Activated CD8-positive, alpha-beta memory T cell treated with anti-CD3 and anti-CD28 coated beads, Interleukin-2, amount 50 U/mL, for 24 hours (primary cell): Measurements from ENCODE around the gene SCGB1C1.
"Not testable (repeated sequence)": the region's sequence is repeated elsewhere in the genome, so short reads cannot be mapped to it uniquely, and the experiment has no call there.

ENCODE experiments used
- DNase-seq: peaks from one replicate; pipeline ENCODE4 v3.0.0-alpha.2; 2020; ENCODE audit errors: extremely low read depth

Gene SCGB1C1

DNA sequence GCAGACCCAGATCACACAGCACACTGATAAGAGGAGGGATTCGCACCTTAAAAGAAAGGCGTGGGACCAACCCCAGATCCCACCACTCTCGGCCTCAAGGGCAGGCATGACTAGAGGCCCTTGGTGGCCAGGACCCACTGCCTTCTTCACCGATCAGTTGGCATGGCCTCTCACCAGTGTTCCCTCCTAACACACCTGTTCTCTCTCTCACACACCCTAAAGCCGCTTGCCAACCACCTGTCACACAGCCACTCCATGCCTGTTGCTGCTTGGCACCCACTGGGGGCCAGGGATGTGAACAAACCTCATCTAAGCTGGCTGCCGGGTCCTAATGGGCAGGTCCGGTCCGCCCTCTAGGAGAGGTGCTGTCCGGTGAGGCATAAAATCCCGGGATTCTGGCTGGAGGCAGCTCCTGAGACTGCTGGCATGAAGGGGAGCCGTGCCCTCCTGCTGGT is at the start of gene SCGB1C1:
TSS of gene SCGB1C1 (plus strand) at position 405 of the 455 bp plus-strand sequence. CDS start at position 427, 22 bp downstream.
- DNase-seq, result not testable (repeated sequence)

DNA sequence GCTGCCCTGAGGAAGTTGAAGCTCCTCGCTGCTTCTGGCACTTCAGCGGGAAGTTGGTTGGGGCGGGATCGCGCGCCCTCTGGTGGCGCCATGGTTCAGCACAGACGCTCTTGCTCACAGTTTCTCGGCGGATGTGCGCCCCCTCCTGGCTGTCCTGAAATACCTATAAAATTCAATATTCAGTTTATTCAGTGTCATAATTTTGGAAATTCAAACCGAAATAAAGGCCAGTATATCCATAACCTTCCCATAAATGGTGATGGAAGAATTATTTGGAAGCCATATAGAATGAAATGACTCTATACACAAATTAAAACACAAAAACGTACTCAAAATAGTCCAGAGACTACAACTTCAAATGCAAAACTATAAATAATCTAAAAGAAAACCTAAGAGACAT is 12.6 kb upstream of the SCGB1C1 start:
- not testable (repeated sequence) for DNase-seq

DNA sequence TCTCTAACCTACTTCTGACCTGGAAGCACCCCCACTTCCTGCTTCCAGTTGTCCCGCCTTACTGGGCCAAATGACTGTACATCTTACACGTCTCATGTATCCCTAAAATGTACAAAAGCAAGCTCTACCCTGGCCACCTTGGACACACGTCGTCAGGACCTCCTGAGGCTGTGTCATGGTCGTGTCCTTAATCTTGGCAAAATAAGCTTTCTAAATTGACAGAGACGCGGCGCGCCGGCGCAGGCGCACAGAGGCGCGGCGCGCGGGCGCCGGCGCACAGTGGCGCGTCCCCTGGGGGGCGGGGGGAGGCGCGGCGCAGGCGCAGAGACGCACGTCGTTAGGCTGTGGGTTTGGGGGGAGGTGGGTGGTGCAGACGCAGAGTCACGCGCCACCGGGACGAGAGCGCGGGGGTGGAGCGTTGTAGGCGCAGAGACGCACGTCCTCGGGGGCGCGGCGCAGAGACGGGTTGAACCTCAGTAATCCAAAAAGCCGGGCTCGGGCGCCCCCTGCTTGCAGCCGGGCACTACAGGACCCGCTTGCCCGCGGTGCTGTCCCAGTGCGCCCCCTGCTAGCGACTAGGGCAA is 3.6 kb upstream of the SCGB1C1 start:
- not testable (repeated sequence) for DNase-seq

DNA sequence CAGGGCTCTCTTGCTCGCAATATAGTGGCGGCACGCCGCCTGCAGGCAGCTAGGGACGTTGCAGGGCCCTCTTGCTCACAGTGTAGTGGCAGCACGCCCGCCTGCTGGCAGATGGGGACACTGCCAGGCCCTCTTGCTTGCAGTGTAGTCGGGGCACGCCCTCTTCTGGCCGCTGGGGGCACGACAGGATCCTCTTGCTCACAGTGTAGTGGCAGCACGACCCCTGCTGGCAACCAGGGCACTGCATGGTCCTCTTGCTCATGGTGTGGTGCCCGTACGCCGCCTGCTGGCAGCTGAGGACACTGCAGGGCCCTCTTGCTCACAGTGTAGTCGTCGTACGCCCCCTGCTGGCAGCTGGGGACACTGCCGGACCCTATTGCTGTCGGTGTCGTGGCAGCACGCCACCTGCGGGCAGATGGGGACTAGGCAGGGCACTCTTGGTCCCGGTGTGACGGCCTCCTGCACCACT is 3.0 kb upstream of the SCGB1C1 start:
- not testable (repeated sequence) for DNase-seq

DNA sequence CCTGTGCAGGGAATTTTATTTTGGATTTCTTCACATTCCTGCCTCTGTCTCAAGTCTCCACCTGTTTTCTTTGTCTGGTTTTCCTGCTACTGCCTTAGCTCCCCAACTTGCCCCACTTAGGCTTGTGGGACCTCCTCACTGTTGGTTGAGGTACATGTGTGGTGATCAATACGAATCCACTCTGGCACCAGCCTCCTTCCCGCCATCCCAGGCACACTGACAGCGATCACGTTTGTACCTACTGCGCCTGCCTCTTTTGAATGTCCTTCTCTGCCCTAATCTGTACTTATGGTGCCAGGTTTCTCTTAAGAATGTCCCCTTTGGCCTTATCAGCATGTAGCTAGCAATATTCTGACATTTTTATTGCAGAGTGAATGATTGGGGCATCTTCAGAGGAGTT is 2.3 kb upstream of the SCGB1C1 start:
- not testable (repeated sequence) for DNase-seq

DNA sequence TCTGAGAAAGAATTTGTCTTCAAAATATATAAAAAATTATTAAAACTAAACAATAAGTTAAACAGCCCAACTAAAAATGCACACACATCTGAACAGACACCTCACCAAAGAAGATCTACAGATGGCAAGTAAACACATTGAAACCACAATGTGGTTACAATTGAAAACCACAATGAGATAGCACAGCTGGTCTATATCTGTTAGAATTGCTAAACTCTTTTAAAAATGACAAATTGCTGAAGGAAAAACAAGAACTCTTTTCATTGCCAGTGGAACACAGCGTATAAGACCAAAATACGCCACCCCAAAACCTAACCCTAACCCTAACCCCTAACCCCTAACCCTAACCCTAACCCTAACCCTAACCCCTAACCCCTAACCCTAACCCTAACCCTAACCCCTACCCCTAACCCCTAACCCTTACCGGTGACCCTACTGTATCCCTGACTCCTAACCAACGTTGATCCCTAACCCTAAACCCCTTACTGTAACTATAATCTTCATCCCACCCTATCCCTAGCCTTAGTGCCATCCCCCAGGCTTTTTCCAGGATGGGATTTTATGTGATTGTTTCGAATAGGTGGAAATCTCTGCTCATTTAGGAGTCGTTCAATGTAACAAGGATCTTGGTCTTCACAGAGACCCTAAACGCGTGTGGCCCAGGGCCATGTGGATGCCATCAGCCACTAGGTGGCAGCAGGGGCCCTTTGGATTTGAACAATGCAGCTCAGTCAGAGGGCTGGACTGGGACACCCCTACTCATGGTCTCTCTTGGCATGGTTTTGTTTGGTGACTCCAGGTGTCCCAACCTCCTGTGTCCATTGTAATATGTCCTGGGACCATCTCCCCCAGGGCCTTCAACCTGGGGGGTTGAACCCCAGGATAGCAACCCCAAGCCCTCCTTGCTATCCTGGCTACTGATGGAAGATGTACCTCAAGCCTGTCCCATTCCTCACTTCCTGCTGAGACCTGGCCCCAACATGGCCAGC is 1.1 kb upstream of the SCGB1C1 start:
- DNase-seq, result not testable (repeated sequence)

DNA sequence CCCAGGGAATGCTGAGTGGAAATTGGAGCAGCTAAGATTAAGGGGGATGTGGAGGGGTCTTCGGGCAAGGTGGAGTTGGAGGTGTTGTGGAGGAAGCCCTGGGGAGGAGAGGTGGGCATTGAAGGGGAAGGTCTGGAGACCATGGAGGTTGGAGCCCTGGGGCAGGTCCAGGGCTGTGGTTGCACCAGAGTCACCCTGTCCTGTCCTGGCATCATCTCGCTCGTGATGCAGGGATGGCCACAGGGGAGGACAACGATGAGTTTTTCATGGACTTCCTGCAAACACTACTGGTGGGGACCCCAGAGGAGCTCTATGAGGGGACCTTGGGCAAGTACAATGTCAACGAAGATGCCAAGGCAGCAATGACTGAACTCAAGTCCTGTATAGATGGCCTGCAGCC is 603 bp downstream of the SCGB1C1 start:
- DNase-seq, result not testable (repeated sequence)

DNA sequence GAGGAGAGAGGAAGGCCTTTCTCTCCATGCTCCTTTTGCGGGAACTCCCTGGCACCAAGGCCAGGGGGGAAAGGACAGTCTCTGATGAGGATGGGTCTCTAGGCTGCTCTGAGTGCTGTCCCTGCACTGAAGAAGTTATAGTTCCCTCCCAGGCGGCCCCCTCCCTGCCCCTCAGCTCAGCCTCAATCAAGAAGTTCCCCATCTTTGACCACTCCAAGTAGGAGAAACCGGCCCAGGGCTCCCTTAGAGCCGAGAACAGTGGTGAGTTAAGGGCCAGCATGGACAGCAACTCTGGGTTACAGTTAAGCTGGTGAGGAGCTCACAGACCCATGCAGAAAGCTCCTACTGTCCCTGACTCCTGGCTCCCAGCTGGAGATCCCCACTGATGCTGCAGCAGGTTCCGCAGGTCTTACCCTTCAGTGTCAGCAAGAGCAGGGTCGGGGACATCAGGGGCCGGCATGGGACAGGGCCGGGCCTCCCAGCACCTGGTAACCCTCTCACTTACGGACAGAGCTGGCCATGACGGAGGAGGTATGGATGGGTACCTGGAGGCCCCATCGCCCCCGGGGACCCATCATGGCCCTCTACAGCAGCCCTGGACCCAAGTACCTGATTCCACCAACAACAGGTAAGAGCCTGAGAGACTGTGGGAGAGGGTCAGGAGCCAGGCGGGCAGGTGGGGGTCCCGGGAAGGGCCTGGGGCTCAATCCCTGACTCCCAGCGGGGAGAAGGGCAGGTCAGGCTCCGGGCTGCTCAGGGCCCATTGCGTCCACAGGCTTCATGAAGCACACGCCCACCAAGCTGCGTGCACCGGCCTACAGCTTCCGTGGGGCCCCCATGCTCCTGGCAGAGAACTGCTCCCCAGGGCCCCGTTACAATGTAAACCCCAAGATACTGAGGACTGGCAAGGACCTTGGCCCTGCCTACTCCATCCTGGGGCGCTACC is 4.2 kb downstream of the SCGB1C1 start:
- no peak for DNase-seq

DNA sequence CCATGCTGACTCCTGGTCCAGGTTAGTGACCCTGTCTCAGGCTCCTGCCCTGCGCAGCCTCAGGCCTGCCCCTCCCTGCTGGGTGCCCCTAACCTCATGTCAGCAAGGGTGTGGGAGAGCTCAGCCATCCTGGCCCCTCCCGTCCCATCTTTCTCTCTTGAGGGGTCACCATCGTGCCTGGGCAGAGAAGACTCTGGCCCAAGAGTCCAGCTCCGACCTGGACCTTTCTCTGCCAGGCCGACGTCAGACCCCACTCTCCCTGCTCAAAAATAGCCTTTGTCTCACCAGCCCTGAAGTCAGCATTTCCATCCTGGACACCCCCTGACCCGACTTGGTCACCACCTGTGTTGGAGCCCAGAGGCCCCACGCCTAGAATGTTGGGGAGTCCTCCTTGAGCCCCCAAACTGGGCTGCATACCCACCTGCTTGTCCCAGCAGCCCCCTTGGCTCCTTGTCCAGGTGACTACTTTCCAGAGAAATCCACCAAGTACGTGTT is 4.9 kb downstream of the SCGB1C1 start:
- DNase-seq, result no peak

DNA sequence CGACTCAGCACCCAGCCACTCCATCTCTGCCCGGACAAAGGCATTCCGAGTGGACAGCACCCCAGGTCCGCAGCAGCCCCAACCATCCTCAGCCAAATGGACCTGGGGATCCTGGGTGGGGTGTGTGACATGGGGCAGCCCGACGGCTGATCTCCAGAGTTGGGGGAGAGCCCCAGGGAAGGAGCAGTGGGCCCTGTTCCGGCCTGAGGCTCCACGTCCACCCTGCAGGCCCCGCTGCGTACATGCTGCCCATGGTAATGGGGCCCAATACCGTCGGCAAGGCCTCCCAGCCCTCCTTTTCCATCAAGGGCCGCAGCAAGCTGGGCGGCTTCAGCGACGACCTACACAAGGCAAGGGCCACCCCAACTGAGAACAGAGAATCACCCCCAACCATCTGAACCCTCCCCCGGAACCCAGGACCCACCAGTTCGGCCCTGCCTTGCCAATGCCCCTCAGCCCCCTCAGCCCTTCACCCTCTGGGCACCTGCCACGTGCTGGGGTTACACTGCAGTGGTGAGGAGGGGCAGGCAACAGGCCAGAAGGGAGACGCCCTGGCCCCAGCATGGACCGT is 5.4 kb downstream of the SCGB1C1 start:
- DNase-seq, result no peak

DNA sequence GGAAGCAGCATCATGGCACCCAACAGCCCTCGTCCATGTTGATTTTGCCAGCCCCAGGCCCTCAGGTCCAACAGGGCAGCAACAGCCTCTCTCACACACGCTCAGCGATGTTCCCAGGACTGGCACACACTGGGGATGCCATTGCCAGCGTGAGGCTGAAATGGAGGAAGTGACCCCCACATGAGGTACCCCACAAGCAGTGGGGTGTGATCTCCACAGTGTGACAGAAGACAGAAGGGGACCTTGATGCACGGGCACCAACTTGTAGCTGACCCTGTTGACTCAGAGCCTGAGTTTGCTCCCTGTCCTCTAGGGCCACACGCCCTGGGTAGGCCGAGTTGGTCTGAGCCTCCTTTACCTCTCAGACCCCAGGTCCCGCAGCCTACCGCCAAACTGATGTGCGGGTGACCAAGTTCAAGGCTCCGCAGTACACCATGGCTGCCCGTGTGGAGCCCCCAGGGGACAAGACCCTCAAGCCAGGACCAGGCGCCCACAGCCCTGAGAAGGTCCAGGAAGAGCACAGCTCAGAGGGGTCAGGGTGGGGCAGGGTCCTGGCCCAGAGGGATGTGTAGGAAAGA is 6.2 kb downstream of the SCGB1C1 start:
- DNase-seq, result no peak

DNA sequence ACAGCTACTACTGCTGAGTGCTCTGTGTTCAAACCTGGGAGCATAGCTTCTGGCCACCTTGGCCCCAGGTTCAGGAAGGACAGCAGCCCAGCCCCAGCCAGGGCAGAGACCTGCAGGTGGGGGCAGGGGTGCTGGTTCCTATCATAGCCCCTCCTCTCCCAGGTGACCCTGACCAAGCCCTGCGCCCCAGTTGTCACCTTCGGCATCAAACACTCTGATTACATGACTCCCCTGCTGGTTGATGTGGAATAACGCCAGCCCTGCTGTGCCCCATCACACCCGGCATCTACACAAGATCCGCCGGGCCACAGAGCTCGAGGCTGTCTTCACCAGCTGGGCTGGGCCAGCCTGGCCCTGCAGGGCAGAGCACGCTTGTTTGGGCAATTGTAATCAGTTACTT is 6.9 kb downstream of the SCGB1C1 start:
- no peak for DNase-seq

DNA sequence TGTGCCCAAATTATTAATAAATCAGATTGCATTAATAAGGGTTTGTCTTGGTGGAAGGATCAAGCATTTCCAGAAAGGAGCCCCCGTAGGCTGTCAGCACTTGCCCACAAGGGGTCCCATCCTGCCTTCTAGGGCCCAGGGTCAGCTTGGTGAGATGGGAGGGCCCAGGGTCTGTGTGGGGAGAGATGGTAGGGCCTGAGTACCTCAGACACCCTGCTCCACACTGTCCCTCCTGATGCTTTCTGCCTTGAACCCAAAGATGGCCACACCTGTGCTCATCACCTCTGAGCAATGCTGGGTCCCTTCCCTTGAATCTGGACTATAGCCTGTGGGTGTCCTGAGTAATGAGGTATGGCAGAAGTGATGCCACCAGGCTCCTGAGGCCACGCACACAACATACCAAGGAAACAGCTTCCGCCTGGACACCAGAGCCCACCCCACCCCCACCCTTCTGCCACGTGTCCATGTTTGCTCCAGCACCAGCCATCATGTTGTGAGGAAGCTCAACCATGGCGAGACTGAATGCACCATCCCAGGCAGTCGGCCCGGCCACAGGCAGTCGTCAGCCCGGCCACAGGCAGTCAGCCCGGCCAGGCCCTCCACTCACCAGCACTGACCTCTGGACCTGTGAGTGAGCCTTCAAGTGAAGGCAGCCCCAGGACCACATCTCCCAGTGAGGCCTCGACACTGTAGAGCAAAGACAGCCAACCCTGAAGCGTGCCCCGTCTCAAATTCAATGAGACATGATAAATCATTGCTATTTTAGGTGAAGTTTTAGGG is 7.5 kb downstream of the SCGB1C1 start:
- DNase-seq, result no peak

DNA sequence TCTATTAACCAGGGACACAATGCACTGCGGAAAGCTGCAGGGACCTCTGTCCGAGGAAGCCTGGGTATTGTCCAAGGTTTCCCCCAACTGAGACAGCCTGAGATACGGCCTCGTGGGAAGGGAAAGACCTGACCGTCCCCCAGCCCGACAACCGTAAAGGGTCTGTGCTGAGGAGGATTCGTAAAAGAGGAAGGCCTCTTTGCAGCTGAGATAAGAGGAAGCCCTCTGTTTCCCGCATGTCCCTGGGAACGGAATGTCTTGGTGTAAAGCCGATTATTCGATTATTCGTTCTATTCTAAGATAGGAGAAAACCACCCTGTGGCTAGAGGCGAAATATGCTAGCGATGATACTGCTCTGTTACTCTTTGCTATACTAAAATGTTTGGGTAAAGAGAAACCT is 9.1 kb downstream of the SCGB1C1 start:
- DNase-seq, result no peak

DNA sequence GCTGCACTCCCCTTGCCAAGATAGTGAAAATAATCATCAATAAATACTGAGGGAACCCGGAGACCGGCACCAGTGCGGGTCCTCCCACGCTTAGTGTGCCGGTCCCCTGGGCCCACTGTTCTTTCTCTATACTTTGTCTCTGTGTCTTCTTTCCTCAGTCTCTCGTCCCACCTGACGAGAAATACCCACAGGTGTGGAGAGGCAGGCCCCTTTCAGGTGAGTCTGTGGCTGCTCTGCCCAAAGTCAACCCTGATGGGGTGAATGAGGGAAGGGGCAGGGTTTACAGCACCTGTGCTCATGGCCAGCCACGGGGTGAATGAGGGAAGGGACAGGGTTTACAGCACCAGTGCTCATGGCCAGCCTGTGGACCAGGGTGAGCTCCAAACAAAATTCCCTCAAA is 9.6 kb downstream of the SCGB1C1 start:
- DNase-seq, result no peak

DNA sequence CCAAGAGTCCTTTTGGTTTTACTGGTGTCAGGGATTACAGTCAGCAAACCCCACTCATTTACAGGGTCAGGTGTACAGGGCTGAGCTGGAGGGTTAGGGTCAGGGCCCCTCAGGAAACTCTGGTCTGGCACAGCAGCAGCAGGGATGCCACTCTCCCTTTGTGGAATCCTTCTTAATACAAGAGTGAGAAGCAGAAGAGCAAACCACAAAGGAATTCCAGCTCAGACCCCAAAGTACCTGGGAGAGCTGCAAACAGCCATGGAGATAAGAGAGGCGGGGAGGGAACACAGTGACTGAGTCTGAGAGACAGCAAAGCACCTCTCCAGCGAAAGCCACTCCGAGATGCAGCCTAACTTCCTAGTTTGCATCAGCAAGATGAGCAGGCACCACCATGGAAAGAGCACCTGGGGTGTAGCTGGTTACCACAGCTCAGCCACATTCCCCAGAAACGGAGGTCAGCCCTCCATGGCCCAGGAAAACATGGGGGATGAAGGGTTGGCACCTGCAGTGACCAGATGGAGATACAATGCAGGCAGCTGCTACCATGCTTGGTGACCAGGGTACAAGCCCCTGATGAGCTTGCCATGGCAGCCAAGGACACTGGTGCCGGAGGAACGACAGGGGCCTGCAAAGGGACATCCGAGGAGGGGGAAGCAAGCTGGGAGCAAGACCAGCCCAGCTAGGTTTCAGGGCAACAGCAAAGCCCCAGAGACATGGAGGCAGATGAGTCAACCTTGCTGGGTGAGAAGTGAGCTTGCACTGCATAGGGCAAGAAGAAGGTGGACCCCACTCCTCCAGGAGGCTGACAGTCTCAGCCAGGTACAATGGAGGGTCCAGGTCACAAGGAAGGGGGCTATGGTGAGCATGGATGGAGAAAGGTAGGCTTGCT is 10.4 kb downstream of the SCGB1C1 start:
- DNase-seq, result no peak

DNA sequence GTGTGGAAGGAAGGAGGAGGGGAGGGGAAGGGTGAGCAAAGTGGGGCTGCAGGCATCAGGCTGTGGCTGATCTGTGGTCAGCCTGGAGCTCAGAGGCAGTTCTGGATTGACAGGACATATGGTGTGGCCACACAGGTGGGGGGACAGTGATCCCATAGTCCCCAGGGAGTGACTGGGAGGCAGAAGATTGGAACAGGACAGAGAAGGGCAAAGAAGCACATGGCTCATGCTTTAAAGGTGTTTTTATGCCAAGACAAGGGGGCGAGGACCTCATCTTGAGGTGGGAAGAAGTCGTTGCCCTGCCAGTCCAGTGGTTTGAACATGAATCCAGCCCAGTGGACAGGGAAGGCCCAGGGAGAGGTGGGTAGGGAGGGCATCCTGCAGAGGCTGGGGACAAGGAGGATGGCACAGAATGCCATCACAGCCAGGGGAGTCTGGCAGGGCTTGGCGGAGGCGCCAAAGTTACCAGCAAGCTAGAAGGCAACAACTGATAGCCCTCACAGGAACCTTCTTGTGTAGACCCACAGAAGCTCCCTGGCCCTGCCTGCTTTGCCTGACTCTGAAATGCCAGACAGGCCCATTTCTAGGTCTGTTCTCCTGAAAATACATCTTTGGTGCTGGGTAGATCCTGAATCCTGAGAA is 11.2 kb downstream of the SCGB1C1 start:
- no peak for DNase-seq

DNA sequence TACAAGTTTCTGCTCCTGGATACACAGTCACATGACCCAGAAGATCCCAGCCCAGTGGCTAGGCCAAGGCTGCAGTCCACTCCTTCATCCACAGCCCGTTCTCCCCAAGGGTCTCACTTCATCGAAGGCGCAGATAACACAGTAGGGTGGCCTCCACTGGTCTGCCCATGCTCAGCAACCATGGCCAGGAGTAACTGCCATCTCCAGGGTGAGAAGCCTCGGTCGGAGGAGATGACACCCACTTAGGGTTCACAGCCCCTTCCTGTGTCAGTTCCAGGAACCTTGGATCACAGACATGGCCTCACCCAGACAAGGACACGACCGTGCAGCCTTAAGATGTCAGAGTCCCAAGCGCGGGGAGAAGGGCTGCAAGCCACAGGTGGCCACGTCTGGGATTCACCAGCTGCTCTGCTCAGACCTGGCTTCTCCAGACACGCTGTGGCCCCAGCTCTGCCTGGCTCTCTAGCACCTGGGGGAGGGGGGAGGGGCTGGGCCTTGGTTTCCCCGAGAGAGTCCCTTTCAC is 11.8 kb downstream of the SCGB1C1 start:
- no peak for DNase-seq
